HG02884 (cell line): ENCODE measurements around the gene LRRC37B.
"Not testable (repeated sequence)": the region's sequence is repeated elsewhere in the genome, so short reads cannot be mapped to it uniquely, and the experiment has no call there.

ENCODE experiments used
- ATAC-seq: cut with Tn5 transposase; IDR thresholded peaks from one replicate; pipeline ENCODE4 v1.9.1; 2021; ENCODE audit warnings: mild to moderate bottlenecking, moderate library complexity; ENCODE audit not compliant: unreplicated experiment

Gene LRRC37B

DNA sequence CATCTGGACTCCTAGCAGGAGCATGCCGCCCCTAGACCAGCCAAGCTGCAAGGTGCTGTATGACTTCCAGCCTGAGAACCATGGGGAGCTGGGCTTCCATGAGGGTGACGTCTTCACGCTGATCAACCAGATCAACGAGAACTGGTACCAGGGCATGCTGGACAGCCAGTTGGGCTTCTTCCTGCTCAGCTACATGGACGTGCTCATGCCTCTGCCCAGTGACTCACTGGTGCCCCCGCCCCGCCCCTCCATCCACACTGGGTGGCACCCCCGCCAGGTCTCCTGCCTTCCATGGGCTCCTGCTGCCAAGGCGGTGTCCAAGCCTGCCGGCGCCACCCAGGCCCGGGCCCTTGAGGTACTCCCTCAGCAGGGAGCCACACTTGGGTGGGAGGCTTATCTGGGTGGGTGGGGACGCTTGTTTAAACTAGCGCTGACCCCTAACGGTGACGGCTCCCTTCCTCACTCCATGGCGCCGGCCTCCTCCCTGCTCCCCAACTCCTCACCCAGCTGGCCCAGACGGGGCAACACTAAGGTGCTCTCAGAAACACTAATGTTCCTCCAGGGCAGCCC, 34.2 kb downstream of the LRRC37B start:
- not testable (repeated sequence) for ATAC-seq

DNA sequence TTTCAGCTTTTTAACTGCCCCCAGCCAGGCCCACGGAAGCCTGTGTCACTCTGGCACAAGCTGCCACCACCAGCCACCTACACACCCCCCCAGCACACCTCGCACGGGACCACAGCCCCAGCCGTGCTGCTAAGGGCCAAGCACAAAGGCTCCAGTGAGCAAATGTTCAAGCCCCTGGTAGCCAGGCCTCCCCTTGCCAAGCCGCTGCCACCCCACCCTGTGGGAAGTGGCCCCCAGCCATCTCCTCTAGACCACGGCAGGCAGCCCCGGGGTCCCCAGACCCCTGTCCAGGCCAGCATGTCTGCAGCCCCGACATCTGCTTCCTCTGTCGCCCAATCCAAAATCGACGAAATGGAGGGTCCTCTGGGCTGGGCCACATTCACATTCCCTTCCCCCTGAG, 35.1 kb downstream of the LRRC37B start:
- ATAC-seq, result not testable (repeated sequence)

DNA sequence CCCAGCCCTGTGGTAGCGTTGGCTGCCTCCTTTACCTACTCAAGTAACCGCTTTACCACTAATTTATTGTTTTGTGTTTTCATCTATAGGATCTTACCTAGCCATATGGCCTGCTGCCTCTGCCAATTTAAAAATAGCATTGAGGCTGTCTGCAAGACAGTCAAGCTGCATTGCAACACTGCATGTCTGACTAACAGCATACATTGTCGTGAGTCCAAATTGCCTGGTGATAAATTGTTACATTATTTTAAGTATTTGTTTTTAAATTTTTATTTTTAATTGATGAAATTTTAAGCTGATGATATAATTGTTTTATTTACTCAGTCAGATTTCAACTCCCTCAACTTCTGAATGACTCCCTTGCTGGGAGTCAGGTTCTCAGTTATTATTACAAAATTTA, 38.4 kb downstream of the LRRC37B start:
- ATAC-seq, result not testable (repeated sequence)

DNA sequence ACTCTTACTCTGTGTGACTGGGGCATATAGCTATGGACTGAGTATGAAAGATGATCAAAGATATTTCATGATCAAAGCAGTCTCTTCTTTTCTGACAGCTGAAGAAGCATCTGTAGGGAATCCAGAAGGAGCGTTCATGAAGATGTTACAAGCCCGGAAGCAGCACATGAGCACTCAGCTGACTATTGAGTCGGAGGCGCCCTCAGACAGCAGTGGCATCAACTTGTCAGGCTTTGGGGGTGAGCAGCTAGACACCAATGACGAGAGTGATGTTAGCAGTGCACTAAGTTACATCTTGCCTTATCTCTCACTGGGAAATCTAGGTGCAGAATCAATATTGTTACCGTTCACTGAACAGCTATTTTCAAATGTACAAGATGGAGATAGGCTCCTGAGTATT, 40.5 kb downstream of the LRRC37B start:
- ATAC-seq, result not testable (repeated sequence)

DNA sequence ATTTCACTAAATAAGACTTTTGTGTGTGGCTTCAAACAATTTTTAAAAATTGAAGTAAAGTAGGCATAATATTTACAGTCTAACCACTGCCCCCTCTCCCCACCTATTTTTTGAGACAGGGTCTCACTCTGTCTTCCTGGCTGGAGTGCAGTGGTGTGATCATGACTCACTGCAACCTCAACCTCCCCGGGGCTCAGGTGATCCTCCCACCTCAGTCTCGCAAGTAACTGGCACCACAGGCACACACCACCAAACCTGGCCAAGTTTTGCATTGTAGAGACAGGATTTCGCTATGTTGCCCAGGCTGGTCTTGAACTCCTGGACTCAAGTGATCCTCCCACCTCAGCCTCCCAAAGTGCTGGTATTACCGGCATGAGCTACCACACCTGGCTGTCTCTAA, 47.8 kb downstream of the LRRC37B start:
- not testable (repeated sequence) for ATAC-seq

DNA sequence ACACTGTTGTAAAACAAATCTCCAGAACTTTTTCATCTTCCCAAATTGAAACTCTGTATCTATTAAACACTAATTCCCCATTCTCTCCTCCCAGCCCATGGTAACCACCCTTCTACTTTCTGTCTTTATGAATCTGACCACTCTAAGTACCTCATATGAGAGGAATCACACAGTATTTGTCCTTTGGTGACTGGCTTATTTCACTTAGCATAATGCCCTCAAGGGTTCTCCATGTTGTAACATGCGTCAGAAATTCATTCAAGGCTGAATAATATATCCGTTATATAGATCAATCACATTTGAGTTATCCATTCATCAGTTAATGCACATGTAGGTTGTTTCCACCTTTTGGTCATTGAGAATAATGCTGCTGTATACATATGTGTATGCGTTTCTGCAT, 48.2 kb downstream of the LRRC37B start:
- not testable (repeated sequence) for ATAC-seq

DNA sequence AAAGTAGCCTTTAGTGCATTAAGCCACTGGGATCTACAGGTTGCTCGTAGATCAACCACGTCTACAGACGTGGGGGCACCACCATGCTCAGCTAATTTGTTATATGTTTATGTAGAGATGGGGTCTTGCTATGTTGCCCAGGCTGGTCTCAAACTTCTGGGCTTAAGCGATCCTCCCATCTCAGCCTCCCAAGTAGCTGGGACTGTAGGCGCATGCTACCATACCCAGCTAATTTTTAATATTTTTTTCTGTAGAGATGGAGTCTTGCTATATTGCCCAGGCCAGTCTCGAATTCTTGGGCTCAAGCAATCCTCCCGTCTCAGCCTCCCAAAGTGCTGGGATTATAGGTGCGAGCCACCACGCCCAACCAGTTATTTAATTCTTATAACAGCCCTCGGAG, 49.3 kb downstream of the LRRC37B start:
- ATAC-seq, result not testable (repeated sequence)

DNA sequence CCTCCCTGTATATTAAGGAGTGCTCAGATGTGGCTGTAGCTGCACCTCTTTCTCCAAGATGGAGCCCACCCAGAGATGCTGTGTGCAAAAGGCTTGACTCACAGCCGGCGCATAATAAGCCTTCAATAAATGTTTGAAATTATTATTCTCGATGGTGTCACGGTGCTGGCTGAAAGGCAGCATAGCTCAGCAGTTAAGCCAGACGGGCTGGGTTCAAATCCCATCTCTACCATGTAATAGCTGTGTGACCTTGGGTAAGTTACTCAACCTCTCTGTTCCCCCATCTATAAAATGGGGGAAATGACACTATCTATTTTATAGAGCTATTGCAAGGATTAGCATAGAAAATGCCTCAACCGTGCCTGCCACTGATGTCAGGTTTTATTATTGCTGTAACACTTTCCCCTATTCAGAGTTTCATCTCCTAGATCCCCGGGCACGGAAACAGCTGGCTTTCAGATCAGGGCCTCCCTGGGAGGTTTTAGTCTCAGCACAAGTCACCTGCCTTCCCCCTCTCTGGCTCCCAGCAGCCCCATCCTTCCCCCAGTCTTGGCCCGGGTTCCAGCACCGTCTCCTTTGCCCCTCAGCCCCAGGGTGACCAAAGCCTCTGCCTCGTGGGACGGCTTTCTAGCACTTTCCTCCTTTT, 50.4 kb downstream of the LRRC37B start:
- not testable (repeated sequence) for ATAC-seq

DNA sequence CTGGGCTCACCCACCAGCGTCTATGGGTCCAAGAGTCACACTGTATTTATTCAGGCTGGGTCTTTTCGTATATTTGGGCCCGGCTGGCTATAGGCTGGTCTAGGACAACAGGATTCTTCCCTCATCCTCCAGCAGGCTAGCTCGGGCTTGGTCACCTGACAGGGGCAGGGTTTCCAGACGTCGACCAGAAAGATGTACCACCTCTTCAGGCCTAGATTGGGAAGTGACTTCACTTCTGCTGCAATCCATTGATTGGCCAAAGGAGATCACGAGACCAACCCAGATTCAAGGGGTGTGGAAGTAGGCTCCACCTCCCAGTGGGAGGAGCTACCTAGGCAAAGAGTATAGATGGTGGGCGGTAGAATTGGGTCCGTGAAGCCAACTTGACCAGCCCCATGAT, 53.5 kb downstream of the LRRC37B start:
- ATAC-seq, result not testable (repeated sequence)

DNA sequence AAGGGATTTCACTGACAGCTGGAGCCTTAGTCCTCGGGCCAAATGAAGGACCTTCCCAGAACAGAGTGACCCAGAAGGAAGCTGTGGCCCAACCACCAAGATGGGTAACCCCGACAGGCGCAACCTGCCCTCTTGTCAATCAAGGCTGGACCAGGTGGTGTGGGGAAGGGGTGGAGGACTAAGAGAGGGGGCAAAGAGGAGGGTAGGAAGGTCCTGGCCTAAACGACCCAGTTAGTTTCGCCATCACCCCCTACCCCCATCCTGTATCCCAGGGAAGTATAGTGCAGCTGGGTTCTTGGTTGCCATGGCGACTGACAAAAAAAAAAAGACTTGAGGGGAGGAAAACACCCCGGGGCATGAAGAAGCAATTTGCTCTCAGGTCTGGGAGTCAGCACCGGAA, 54.7 kb downstream of the LRRC37B start:
- not testable (repeated sequence) for ATAC-seq

DNA sequence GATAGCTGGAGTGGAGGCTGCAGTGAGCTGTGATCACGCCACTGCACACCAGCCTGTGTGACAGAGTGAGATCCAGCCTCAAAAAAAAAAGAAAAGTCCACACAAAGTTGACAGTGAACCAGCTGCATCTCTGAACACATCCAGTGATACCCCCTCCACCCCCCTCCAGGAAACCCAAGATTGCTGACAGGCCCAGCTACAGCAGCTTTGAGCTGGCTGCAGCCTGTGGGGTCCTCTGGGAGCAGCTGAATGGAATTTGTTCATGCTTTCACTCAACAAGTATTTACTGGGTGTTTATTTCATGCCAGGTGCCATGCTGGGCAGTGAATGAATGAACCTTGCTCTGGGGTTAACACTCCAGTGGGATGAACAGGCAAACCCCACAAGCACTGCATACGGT, 56.9 kb downstream of the LRRC37B start:
- ATAC-seq, result not testable (repeated sequence)

DNA sequence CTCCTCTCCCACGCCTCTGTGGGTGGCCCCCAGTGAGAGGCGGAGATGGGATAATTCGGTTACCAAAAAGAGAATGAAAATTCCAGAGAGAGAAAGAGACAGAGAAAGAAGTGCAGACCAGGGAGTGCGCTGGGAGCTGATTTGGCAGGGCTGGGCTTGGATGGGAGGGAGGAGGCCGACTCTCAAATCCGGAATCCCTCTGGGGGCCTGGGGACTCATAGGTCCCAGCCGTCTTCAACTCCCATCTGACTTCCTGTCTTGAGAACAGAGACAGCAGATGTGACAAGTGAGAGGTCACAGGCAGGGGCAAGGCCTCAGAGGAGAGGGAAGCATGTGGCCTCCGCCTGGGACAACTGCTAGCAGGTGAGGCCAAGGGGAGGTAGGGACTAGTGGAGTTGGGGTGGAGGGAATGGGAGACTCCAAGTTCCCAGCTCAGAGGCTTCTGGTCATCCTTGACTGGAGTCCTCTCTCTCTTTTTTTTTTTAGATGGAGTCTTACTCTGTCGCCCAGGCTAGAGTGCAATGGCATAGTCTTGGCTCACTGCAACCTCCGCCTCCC, 59.0 kb downstream of the LRRC37B start:
- not testable (repeated sequence) for ATAC-seq

DNA sequence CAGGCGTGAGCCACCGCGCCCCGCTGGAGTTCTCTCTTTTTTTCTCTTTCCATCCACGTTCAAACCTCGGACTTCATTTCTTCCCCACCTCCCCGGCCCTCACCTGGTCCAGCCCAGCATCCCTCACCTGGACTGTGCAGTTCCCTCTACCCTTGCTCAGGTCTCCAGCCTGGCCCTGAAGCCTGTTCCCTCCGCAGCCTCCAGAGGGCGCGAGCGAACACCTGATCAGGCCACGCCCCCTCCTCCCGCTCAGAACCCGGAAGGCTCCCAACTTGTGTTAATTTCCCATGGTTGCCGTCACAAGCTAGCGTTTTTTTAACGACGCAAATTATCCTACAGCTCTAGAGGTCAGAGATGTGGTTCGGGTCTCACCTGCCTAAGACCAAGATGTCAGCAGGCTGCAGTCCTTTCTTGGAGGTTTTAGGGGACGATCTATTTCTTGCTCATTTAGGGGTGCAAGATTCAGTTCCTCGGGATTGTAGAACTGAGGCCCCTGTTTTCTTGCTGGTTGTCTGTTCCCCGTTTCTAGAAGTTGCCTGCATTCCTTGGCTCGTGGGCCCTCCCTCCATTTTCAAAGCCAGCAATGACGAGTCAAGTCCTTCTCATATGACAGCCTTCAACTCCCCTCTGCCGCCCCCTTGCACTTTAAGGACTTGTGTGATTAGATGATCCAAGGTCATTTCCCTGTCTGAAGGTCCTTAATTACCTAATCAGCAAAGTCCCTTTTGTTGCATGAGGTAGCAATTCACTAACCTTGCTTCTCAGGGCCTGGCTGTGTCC, 59.9 kb downstream of the LRRC37B start:
- ATAC-seq, result not testable (repeated sequence)

DNA sequence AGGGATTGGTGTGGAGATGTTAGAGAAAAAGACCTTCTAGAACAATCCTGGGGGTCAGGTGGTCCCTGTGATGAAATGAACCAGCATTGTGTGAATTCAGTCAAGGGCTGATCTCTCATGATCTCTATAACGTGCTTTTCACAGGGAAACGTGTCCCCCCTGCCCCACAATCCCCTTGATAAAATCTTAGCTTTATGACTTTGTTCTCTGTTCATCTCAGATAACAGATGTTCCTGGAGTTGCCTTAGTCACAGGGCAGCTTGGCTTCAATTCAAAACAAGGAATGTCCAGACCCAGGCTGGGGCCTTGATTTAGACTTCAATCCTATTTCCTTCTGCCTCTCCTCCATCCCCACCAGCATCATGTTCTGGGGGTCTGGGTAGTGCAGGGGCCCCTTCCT, 61.9 kb downstream of the LRRC37B start:
- ATAC-seq, result not testable (repeated sequence)

DNA sequence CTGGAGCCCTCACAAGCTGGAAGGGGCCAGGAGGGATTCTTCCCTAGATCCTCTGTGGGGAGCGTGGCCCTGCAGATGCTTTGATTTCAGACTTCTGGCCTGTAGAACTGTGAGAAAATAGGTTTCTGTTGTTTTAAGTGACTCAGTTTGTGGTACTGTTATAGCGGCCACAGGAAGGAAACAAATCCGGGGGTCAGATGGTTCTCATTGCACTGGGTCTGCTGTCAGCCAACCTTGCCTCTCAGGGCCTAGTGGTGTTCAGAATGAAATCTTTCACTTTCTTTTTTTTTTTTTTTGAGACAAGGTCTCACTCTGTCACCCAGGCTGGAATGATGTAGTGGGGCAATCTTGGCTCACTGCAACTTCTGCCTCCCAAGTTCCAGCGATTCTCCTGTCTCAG, 64.8 kb downstream of the LRRC37B start:
- peak; percentile 75 for ATAC-seq

DNA sequence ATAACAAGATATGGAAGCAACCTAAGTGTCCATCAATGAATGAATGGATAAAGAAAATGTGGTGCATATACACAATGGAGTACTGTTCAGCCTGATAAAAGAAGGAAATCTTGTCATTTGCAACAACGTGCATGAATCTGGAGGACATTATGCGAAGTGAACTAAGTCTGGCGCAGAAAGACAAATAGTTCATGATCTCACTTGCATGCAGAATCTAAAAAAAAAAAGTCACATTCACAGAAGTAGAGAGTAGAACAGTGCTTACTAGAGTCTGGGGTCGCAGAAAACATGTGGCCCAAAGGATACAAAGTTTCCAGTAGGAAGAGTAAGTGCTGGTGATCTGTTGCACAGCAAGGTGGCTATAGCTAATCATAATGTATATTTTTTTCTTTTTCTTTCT, 65.9 kb downstream of the LRRC37B start:
- ATAC-seq, result not testable (repeated sequence)

DNA sequence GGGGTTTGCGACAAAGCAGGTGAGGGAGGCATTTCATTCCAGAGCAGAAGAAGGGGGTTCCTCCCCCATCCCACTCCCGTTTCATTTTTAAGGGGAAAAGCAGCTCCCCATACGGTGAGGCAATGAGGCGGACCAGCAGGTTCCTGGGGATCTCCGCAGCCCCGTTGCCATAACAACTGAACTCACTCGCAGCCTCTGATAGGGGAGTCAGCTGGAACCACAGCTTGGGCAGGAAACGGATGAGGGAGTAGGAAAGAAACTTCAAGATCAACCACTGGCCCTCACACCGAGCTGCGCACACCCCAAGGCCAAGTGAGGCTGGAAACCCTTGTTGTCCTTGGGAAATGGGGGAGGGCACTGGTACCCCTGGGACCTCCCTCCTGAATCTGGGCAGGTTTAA, 72.6 kb downstream of the LRRC37B start:
- not testable (repeated sequence) for ATAC-seq

DNA sequence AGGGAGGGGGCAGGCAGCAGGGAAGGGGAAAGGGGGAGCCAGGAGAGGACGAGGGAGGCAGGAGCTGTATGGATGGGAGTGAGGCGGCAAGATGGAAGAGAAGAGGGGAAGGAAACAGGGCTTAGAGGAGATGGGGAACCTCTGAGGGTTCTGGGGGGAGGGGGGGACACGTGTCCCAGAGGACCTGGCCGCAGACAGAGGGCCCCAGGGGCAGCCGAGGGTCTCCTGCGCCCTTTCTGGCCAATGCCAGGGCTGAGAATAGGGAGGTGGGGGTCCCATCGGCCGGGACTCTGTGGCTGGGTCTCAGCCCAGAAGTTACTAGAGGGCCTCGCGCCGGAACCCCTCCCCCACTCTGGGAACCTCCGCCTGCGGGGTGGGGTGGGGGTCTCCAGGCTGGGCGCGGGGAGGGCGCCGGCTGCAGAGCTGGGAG, 76.4 kb downstream of the LRRC37B start:
- ATAC-seq, result not testable (repeated sequence)

DNA sequence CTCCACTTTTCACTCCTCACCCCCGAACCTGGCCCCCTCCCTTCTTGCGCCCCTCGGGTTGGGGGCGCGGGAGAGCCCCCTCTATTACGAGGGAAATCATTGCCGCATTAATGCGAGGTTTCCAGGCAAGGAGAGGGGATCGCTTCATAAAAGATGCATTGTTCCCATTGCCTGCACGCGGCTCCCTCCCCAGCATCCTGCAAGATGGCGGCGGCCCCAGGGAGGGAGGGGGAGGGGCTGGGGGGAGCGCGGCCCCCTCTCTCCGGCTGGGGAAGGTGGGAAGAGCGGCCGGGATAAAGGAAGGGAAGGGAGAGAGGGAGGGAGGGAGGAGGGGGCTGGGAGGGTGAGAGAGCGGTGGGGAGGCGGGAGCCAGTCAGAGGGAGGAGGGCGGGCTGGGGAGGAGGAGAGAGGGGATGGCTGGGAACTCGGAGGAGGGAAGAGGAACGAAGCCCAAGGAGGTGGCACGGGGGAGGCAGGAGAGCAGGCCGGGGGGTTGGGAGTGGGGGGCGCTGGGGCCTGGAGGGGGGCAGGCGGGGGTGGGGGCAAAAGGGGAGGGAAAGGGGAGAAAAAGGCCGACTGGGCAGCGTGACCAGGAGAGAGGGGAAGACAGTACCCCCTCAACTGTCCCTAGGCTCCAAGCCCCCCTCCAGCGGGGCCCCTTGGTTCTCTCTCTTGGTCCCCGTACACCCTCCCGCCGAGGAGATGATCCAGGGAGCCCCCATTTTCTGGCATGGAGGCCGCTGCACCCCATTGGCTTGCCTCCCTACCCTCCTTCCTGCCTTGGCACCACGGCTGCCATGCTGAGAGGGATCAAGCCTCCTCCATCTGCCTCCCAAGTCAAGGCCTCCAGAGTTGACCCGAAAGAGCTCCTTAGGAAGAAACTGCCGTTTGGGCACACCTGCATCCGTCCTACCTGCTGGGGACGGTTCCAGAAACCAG, 77.1 kb downstream of the LRRC37B start:
- ATAC-seq, result not testable (repeated sequence)
